DND-41 (cell line): ENCODE results near the gene RFNG.

ENCODE experiments used
- EZH2 ChIP-seq: IDR thresholded peaks from 3 replicates; pipeline ENCODE4 v1.6.1; 2012; ENCODE audit warnings: borderline replicate concordance, low read depth, mild to moderate bottlenecking, moderate library complexity, low read length, inconsistent platforms; ENCODE audit not compliant: severe bottlenecking
- TF ChIP-seq, protein P1 (sequence below): IDR thresholded peaks from 2 replicates; pipeline ENCODE4 v1.5.1; 2012; ENCODE audit warnings: borderline replicate concordance, low read length, moderate library complexity, mild to moderate bottlenecking; ENCODE audit not compliant: poor library complexity, severe bottlenecking; ENCODE audit errors: extremely low read depth

DNA sequence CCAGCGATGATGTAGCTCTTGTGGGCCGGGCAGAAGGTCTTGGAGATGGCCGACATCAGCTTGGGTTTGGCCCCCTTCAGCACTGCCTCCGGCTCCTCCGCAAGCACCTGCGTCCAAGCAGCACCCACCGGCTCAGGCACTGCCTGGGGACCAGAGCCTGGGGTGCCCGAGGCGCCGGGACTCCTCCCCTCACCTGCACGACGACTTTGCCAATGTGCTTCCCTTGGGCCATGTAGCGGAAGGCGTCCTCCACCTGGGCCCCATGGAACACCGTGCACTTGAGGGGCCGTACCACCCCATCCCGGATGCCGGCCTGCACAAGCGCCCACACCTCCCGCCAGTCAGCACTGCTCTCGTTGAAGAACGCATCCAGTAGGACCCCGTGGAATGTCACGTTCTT lies 31.4 kb upstream of the RFNG start:
- TF ChIP-seq, protein P1, sequence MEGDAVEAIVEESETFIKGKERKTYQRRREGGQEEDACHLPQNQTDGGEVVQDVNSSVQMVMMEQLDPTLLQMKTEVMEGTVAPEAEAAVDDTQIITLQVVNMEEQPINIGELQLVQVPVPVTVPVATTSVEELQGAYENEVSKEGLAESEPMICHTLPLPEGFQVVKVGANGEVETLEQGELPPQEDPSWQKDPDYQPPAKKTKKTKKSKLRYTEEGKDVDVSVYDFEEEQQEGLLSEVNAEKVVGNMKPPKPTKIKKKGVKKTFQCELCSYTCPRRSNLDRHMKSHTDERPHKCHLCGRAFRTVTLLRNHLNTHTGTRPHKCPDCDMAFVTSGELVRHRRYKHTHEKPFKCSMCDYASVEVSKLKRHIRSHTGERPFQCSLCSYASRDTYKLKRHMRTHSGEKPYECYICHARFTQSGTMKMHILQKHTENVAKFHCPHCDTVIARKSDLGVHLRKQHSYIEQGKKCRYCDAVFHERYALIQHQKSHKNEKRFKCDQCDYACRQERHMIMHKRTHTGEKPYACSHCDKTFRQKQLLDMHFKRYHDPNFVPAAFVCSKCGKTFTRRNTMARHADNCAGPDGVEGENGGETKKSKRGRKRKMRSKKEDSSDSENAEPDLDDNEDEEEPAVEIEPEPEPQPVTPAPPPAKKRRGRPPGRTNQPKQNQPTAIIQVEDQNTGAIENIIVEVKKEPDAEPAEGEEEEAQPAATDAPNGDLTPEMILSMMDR, result no peak
- TF ChIP-seq EZH2, result no peak
